ENCODE data around the gene NXNL1. TPM values are rescaled to one million over a fixed set of nuclear protein-coding genes. Genes with fewer than 3 reads are reported as not detected.

The NXNL1 gene
- total RNA-seq, 1 experiment from 2014 or later: not detected

GRCh38 chr19:17489392-17490030 is 28.8 kb upstream of the NXNL1 start:
- Histone ChIP-seq H3K4me3 (replicated peaks in 1 of 2; ENCODE audit: low read depth in 1 of 2, low read length in 2 of 2) (no peak overlapping the region), H3K27ac (ENCODE audit: low read depth, low read length) (peak overlapping the region; percentile 8; the same call in 1 of the 2 replicates), H3K36me3 (ENCODE audit: control insufficient read depth in 1 of 2, insufficient read depth in 2 of 2, low read length in 2 of 2) (no peaks in the 10 kb centered on the region), H3K79me2 (ENCODE audit: insufficient read depth, low read length) (no peaks in the 10 kb centered on the region), H4K20me1 (ENCODE audit: insufficient read depth) (no peaks in the 10 kb centered on the region), H2AFZ (ENCODE audit: low read depth, low read length, poor library complexity, severe bottlenecking) (no peak overlapping the region), H3K9ac (ENCODE audit: low read length) (0 out of 2 replicates have a peak overlapping the region, but pooled peaks have one; percentile 65), H3K9me2 (ENCODE audit: insufficient read depth) (no peaks in the 10 kb centered on the region), H3K27me3 (ENCODE audit: insufficient read depth, low read length) (no peaks in the 10 kb centered on the region), H3K9me3 (ENCODE audit: control insufficient read depth in 1 of 2, insufficient read depth in 1 of 2, low read depth in 1 of 2, low read length in 2 of 2) (no peaks in the 10 kb centered on the region), H3K4me1 (ENCODE audit: control insufficient read depth in 1 of 2, insufficient read depth in 2 of 2, low read length in 2 of 2) (peaks cover 18 to 32% of the 10 kb centered on the region in 2 experiments), H3K4me2 (ENCODE audit: low read length) (peak overlapping the region; percentile 90)
- DNase-seq (ENCODE audit: low read depth, low spot score): no peak
- no peak for ATAC-seq
- TF ChIP-seq ZFX (IDR thresholded peaks at IDR 0.05) (no peak), POLR2AphosphoS5 (IDR thresholded peaks at IDR 0.05; ENCODE audit: low read depth, low read length) (no peak), POLR2A (IDR thresholded peaks at IDR 0.05; ENCODE audit: borderline replicate concordance, extremely low read depth, insufficient read depth, insufficient read length) (no peak), ZNF274 (IDR thresholded peaks at IDR 0.05; ENCODE audit: low read depth, low read length) (no peak), ELF1 (IDR thresholded peaks at IDR 0.05; ENCODE audit: borderline replicate concordance, low read depth) (no peak), SIN3A (IDR thresholded peaks at IDR 0.05; ENCODE audit: low read depth) (no peak), RAD21 (IDR thresholded peaks at IDR 0.05; ENCODE audit: low read depth) (no peak), SP1 (IDR thresholded peaks at IDR 0.05; ENCODE audit: low read depth) (no peak), JUND (IDR thresholded peaks at IDR 0.05) (no peak), ATF3 (IDR thresholded peaks at IDR 0.05) (no peak), SRF (IDR thresholded peaks at IDR 0.05; ENCODE audit: low read depth) (no peak), YY1 (IDR thresholded peaks at IDR 0.05; ENCODE audit: extremely low read depth, insufficient replicate concordance, low read depth, low read length) (no peak), REST (IDR thresholded peaks at IDR 0.05; ENCODE audit: low read depth) (no peak), CBX3 (IDR thresholded peaks at IDR 0.05; ENCODE audit: low read depth) (no peak), EZH2phosphoT487 (IDR thresholded peaks at IDR 0.05; ENCODE audit: borderline replicate concordance) (no peak), TCF7L2 (IDR thresholded peaks at IDR 0.05; ENCODE audit: borderline replicate concordance, extremely low read depth, insufficient read depth, insufficient read length) (no peak), FOSL1 (IDR thresholded peaks at IDR 0.05; ENCODE audit: low read depth) (no peak)
- POLR2A ChIA-PET: interaction anchor here (0.8 kb wide), 1 partner anchor 261 kb away, joined by 3 read pairs; no protein-coding TSS in a partner anchor
- intact Hi-C loops (cut with micrococcal nuclease): no loop called here
- BruUV-seq (replicated peaks): no TSS peak
- RAD21 ChIA-PET (ENCODE audit: low non-redundant PET in 1 of 2, low total read pairs in 2 of 2, uncharacterized antibody in 2 of 2, unreplicated experiment in 2 of 2): no interaction called here
- CTCF ChIA-PET: no interaction called here
